GM18520 (cell line): ENCODE results near the gene NRIP1.

ENCODE experiments used
- ATAC-seq: cut with Tn5 transposase; IDR thresholded peaks from one replicate; pipeline ENCODE4 v1.9.1; 2021; ENCODE audit not compliant: unreplicated experiment

The NRIP1 gene, protein sequence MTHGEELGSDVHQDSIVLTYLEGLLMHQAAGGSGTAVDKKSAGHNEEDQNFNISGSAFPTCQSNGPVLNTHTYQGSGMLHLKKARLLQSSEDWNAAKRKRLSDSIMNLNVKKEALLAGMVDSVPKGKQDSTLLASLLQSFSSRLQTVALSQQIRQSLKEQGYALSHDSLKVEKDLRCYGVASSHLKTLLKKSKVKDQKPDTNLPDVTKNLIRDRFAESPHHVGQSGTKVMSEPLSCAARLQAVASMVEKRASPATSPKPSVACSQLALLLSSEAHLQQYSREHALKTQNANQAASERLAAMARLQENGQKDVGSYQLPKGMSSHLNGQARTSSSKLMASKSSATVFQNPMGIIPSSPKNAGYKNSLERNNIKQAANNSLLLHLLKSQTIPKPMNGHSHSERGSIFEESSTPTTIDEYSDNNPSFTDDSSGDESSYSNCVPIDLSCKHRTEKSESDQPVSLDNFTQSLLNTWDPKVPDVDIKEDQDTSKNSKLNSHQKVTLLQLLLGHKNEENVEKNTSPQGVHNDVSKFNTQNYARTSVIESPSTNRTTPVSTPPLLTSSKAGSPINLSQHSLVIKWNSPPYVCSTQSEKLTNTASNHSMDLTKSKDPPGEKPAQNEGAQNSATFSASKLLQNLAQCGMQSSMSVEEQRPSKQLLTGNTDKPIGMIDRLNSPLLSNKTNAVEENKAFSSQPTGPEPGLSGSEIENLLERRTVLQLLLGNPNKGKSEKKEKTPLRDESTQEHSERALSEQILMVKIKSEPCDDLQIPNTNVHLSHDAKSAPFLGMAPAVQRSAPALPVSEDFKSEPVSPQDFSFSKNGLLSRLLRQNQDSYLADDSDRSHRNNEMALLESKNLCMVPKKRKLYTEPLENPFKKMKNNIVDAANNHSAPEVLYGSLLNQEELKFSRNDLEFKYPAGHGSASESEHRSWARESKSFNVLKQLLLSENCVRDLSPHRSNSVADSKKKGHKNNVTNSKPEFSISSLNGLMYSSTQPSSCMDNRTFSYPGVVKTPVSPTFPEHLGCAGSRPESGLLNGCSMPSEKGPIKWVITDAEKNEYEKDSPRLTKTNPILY (N-terminal part only)

DNA sequence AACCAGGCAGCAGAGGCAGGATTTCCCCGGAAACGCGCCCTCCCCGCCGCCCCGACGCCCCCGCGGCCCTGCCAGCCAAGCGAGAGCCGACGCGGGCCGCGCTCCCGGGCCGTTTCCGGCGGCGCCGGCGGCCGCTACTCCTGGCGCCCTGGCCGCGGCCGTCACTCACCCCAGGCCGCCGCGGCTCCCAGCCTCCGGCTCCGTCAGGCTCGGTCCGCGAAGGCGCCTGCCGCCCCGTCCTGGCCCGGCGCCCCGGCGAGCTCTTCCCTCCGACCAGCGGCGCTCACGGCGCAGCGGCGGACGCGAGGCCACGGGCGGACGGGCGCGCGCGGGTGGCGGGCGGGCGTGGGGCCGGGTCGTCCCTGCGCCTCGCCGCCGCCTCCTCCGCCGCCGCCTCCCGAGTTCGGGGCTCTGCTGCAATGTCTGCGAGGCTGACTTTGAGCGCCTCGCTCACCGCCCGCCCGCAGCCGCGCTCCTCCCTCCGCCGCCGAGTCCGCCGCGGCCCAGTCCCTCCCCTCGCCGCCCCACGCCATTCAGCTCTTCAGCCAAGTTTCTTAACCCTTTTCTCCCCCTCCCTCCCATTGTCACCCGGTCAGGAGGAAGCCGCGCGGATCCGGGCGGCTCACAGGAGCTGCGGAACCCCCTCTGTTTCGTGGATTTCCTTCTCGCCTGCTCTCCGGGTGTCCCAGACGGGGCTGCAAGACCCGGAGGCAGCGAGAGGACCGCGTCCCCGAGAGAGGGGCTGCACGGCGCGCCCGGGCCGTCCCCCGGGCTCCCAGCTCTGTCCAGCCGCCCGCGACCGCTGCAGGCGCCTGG, at the start of gene NRIP1:
NRIP1 (minus strand) TSS at position 425 of the 816 bp plus-strand sequence. CDS start 96,808 bp downstream, outside the sequence.
- peak; percentile 66 for ATAC-seq

DNA sequence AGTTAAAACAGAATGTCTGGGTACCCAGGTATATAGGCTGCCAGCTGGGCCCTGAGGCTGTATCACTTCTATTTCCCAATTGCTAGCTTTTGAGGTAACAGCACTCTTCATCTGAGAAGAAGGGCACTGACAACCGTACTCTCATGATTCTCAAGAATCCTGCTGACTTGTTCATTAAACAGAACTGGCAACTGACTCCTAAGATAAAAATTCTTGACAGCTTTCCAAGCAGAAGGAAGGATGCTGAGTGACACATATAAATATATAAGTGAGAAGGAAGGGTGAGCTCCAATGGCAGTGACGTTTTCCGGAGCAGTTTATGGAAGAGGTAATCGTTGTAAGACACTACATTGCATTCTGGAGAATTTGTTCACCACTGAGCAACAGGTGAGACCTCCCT, 48.1 kb upstream of the NRIP1 start:
- no peak for ATAC-seq

DNA sequence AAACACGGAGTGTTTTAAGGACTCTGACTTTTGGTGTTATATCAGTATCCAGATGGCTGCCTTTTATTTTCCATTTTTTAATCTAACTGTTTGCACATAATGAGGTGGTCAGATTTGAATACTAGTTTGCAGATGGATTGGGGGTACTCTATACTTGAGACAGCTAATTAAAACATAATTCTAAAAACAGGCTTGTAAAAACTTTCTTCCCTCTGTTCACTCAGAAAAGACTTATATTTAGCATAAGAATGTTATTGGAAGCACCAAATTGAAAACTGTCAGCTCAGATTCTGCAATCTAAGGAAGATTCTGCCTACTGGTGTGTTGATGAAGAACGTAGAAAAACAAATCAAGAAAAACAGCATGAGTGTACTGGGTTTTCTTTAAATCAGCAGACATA, 44.0 kb upstream of the NRIP1 start:
- no peak for ATAC-seq

DNA sequence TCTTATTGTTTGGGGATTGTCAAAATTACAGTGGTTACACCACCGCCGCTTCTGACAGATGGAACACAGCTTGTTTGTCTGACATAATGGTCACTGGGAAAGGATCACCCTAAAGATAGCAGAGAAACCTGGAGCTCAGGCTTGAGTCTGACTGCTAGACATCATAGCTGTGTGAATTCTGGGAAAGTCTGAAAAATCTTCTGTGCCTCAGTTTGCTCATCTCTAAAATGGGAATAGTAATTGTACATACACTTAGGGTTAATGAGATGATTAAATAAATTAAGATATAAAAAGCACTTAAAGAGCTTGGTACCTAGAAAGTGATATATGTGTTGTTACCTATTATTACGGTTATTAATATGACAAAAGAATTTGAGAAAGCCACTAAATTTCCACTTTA, 39.7 kb upstream of the NRIP1 start:
- ATAC-seq = no peak

DNA sequence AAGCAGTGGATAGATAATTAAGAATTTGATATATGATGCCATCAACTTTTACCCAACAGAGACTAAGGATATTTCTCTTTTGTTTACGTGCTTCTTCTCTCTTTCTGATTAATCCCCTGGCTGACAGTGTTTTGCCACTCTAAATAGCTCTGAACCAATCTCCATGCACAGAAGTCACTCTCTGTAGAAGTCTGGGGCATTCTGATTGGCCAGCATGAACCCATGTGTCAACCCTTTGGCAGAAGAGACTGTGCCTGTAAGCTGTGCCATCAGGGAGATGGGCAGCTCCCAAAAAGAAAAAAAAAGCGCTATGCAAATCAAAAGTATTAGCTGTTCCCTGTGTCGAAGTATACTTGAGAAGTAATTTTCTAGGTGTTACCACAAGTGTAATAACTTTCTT, 34.1 kb upstream of the NRIP1 start:
- no peak for ATAC-seq

DNA sequence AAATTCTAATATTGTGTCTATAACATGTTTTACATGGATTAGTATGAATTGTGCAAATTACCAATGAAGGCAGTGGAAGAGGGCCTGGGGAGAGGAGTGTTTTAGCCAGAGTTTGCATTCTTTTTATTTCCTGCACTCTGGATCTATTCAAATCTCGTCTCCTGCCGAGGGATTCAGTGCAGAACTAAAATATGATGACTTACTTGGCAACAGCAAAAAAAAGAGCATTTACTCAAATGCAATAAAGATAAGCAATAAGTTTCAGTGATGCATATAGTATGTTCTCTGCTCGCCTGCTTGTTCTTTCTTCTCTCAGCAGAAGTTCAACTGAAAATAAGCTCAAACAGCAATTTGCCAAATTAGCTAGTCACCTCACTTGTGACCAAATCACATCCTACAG, 33.4 kb upstream of the NRIP1 start:
- ATAC-seq = no peak

DNA sequence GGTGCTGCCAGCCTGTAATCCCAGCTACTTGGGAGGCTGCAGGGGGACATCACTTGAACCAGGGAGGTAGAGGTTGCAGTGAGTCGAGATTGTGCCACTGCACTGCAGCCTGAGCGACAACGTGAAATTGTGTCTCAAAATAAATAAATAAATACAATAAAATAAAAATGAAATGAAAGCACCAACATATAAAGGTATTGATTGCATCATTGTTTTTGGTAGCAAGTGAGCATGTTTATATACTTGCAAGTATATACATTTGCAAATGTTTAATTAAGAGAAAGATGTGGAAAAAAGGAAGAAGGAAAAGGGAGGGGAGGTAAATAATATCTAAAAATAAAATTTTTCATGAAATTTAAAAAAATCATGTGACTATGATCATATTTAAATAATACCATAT, 32.8 kb upstream of the NRIP1 start:
- ATAC-seq = no peak

DNA sequence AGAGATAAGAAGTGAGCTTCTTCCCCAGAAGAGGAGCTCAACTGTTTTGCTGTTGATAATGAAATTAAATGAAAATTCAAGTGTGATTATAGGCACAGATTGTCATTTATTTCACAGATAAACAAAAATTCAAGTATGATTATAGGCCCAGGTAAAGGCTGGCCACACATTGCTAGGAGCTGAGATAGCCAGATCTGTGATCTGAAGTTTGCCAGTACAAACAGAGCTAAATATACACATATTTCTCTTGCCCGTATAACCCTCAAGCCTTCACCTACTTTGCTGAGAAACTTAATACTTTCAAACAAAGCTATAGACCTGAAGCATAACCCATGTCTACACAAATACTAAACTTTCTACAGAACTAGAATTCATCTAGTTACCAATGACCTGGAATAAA, 31.3 kb upstream of the NRIP1 start:
- ATAC-seq = no peak

DNA sequence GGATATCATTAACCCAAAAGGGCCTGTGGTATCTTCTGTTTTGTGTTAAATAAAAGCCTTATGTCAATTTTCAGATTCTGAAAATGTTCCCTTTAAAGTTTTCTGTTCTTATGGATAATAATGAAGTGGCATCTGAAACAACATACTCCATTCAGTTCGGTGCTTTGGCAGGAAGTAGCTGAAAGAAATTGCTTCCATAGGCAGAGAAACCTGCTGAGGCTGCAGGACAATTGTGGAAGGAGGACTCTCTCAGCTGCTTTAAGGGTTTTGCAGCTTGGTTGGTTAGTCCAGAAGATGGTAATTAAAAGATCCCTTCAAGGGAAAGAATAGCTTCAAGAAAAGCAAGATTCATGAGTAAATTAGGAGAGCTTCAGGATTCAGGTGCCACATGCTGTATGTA, 30.5 kb upstream of the NRIP1 start:
- no peak for ATAC-seq

DNA sequence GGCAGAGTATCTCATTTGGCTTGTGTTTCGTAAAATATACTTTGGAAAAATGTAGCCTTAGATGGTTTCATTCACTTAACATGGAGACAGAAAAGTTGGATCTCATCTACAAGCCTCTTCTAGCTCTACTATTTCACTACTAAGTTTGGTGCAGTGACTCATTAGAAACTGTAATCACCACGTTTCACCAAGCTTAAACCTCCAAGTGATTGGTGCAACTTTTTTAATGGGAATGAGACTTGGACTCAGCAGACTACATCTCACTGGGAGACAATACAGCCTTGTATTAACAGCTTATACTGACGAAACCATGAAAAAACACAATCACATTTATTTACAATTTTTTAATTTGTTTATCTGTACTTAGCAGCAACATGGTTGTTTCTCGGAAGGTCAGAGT, 29.9 kb upstream of the NRIP1 start:
- no peak for ATAC-seq

DNA sequence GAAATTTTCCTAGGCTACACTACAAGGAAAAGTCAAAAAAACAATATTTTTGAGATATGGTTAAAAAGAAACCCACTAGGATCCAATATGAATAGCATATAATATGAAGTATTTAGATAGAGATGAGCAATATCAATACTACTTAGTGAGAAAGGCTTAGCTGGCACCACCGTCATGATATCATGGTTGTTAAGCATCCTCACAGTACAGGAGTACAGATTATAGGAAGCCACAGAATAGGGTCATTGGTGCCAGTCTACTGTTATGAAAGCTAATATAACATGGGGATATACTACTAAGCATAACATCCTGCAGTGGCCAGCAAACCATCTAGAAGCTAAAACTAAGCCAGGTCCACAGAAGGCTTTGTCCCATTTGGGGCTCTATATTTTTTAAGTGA, 28.4 kb upstream of the NRIP1 start:
- no peak for ATAC-seq

DNA sequence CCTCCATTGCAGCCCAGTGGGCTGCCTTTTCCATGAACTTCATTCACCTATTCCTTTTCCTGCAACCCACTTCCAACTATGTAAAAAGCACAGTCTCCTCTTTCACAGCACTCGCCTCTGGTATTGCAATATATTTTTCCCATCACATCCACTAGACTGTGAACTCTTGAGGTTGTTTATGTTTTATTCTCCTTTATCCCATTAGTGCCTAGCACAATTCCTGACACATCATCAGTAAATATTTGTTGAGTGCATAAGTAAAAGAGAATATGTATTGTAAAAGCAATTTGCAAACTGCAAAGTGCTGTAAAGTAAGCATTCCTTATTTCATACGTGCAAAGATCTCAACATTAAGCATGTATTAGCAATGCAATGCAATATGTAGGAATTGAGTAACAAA, 27.9 kb upstream of the NRIP1 start:
- no peak for ATAC-seq

DNA sequence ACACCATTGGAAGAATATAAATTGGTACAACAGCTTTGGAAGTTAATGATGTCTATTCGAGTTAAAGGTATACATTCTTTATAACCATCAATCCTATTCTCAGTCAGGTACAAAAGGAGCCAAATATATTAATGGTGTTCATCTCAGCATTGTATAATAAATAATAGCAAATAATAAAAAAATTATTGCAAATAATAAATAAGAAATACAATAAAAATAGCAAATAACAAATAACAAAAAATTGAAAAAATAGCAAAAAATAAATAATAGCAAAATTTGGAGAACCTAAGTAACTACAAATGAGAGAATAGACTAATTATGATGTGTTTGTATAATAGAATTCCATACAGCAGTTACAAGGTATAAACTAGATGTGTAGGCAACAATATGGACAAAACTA, 25.6 kb upstream of the NRIP1 start:
- no peak for ATAC-seq

DNA sequence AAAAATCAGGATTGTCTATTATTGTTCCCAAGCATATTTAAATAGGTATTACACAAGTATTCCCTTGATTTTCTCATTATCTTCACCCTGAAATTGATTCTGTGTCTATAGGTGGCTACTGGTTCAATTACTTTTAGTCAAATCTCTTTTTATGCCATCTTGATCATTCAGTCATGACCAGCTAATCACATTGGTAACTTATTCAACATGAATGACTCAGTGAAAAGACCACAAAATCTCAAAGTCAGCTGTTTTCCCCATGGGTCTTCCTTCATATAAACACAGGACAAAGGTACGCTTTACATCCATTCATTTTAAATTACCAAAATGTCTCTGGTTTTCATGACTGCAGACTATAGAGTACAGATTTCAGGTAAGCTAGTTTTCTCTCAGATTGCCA, 23.7 kb upstream of the NRIP1 start:
- no peak for ATAC-seq

DNA sequence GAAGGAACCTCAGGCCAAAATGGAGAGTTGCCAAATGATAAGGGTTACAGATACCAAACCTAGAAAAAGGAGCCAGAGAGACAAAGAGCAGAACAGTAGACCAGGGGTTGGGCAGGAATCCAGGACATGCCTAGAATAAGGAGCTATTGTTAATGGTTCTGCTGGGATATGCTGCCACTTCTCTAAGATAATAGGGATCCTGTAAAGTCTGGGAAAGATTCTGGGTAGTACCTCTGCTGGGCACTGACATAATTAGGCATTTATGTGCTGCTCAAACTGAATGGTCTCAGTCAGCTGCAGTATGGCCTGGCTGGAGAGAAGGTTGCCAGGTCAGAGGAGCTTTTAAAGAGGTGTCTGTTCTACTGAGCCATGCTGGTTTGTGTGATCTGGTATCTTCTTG, 19.9 kb upstream of the NRIP1 start:
- no peak for ATAC-seq

DNA sequence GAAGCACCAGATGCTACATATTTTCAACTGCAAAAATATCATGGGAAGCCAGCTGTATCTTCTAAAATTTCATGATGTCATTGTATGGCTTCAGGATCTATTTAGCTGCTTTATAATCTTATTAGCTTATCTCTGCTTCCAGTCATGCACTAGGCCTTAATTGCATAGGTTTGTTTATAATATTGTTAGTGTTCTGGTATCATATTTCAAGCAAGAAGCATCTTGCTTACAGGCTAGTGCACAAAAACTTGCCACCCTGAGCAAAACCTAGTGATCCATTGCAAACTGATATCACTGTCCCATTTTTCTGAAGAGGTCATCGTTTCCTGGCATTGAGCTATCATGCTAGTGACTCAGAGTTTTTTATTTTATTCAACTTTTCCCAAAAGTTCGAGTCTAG, 15.7 kb upstream of the NRIP1 start:
- ATAC-seq = no peak

DNA sequence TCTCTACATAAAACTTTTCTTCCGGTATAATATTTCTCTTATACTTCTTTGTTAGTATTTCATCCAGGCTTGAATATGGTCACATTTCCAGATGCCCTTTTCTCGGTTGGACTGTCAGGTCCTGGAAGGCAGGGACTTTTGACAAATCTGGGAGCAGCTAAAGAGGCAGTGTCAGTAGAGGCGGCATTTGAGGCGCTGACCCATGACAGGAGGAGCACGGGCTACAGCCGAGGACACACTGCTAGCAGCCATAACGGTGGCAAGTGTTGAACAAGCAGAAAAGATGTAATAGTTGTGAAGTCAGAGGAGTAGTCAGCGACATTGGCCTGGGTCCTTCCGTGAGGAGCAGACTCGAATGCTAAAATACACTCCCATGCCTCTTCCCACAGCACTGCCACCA, 14.5 kb upstream of the NRIP1 start:
- ATAC-seq = no peak

DNA sequence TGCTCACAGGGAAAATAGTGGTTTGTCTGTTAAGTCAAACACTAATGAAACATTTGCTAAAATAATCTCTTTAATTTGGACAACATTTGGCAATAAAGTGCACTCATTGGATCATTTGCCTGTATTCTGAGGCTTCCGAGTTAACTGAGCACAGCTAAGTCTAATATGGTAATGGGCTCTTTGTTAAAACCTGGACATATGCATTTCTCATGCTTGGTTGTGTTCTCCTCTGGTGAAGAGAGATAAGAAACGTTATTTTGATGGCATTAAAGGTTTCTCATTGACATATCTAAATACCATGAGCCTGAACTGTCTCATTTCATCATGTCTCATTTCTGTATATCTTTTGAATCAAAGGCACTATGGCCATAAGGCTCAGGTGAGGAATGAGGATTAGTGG, 13.4 kb upstream of the NRIP1 start:
- ATAC-seq = no peak

DNA sequence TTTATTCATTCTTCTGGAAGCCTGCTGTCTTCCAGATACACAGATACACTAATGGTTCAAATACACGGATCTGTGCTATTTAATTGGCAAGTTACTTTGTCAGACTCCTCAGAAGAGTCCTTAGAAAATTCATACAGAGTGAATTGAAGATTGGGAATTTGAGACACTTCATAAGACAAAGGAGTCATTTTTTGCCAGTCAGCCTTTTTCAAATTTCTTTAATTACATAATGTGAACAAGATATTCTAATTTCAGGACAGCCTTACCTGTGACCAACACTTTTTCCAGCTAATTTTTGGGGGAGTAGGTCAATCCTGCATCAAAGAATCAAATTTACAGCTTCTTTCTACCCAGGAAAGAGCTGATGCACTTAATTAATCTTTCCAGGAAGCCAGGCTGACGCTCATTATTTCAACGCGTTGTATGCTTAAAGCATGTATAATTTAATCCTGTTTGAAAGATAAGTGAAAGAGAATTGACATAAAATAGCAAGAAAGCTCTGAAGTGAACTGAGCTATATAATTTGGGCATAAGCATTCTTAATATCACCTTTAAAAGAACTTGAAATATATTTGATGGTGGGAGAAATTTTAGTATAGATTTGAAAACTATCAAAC, 12.8 kb upstream of the NRIP1 start:
- no peak for ATAC-seq

DNA sequence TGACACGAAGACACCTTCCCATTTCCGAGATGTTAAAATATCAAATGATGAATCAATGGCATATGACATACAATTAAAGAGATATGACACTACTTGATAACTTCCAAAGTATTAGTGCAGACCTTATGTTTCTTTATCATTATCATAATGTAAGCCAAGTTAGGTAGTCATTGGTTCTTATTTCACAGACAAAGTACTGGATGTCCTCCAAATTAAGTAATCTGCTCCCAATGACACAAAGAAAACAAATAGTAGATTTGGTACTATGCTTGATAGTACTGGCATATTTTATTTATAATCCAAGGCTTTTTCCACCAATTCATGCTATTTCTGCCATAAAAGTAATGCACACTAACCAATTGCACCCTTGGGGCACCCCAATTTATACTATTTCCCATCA, 11.9 kb upstream of the NRIP1 start:
- ATAC-seq = no peak

DNA sequence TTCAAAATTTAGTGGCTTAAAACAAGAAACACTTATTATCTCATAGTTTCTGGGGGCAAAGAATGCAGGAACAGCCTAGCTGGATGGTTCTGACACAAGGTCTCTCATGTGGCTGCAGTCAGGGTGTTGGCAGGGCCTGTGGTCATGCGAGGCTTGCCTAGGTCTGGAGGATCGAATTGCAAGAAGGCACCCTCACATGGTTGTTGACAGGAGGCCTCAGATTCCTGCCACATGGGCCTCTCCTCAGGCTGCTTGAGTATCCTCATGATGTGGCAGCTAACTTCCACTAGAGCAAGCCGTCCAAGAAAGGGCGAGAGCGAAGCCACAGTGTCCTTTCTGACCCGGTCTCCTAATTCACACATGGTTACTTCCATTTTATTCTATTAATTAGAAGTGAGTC, 6.2 kb upstream of the NRIP1 start:
- ATAC-seq = no peak
